ENCODE data around the gene SLFN11.
"Not testable (repeated sequence)": the region's sequence is repeated elsewhere in the genome, so short reads cannot be mapped to it uniquely, and the experiment has no call there.

SLFN11 gene

DNA sequence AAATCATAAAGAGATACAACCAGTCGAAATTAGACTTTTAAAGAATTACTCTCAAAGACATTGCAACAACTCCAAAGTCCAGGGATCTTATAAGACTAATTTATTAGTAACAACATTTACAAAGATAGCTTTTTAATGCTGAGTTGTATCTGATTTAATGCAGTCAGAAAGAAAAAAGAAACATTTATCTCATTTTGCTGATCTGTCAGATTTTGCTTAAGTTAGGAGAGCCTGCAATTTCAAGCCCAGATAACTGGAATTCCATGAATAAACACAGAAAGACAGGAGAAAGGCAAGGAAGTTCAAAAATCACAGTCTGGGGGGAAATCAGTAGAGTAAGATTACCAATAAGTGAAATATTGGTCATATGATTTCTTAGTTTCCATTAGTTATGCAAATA, 22.9 kb downstream of the SLFN11 start:
- DNase-seq = no peak

DNA sequence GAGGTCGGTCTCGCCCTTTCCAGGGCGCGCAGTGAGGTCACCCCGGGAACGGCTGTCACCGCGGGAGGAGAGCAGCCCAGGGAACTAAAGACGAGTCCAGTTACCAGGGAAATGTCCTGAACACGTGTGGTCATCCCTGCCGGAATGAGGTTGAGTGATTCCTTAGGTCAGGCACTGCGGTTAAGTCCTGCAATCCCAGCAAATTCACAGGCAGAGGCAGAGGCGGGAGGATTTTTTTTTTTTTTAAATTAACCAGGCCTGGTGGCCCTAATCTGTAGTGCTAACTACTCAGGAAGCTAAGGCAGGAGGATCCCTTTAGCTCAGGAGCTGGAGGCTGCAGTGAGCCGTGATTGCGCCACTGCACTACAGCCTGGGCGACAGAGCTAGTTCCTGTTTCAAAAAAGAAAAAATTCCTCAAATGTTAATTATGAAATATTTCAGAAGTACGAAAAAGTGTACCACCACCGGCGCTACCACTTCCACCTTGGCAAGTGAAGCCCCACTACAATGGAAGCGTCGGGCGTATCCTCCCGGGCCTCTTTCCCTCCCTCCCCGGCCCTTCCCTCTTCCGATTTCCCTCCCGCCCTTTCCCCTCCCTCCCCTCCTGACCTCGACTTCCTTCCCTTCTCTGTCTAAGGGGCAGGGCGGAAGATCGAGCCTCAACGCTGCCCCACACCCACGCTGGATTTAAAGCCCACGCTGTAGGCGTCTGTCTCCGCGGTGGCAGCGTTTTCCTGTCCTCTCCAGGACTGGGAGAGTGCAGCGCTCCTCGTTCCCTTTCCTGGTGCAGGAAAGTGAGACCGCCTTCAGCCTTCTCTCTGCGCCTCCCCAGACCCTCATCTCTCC, 27.3 kb downstream of the SLFN11 start:
- DNase-seq = peak; percentile 69

DNA sequence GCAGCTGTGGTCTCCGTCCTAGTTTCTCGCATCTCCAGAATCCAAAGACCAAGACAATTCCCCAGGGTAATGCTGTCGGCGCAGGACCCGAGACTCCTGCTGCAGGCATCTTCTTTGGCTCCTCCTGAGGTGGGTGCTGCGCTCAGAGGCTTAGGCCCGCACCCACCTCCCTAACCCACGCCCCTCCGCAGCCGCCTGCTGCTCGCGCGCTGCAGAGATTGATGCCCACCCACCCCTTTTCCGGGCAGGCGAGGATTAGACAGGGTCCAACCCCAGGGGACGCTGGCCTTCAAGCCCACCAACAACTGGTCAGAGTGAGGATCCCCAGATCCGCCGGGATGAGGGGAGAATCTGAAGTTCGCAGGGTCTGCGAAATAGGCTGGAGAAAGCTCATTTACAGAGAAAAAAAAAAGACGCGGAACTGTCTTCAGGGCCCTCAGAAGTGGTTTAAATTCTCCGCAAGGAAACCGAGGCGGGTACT, 27.9 kb downstream of the SLFN11 start:
- DNase-seq = no peak

DNA sequence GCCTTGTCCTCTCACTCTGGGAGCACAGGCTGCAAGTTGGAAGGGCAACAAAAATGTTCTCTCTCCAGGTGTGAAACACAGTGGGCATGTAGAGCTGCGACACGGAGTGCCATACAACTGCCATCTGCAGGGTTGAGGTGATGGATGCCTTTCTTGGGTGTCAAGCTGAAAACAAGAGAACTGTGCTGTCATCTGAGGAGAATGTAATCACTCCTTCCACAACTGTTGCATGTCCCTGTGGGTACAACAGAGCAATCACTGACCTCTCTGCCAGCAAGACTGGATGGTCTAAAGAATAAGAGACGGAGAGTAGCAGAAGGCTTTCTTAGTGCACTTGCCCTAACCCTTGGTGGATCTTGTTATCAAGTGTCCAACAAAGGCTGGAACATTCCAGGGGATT, 29.2 kb downstream of the SLFN11 start:
- DNase-seq = no peak

DNA sequence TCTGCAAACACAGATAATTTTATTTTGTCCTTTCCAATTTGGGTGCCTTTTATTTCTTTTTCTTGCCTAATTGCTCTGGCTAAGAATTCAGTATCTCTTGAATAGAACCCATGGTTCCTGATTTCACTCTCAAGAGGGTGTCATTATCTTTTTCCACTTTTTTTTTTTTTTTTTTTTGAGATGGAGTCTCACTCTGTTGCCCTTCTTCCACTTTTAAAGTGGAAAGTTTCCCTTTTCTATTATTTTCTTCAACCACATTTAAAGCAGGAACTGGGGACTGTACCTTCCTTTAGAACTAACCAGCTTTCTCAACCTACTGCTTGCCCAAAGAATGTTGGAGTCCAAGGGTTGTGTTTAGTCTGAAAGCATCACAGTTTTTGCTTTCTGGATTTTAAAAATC, 31.1 kb downstream of the SLFN11 start:
- no peak for DNase-seq

DNA sequence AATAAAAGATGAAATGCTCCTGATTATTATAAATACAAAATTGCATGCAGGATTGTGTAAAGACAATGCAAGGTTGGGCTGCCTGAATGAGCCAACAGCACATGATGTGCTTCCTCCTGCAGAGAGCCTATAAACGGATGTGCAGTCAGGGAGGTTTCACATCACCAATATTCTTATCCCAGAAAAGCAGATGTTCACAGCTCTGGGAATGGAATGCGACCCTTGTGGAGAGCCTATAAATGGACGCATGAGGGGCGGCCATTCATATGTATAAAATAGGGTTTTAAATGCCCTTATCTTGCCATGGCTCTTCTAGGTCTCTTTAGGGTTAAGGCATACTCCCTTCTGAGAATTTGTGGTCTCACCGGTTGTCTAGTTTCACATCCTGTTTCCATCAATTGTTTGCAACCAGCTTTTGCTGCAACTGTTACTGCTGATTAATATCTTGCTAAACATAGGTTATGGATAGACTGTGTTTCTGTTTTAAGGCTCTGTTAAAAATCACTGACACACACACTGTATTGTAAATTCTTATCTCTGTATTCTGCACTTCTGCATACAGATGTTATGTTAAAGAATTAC, 31.9 kb downstream of the SLFN11 start:
- no peak for DNase-seq

DNA sequence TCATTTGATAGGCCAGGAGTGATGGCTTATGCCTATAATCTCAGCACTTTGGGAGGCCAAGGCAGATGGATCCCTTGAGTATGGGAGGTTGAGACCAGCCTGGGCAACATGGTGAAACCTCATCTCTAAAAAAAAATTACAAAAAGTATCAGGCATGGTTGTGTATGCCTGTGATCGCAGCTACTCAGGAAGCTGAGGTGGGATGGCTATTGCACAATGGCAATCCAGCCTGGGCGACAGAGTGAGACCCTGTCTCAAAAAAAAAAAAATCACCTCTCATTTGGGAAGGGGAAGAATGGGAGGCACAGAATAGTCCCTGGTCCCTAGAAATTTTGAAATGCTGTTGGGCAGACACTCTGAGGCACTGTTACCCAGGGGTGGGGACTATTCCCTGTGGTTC, 35.2 kb downstream of the SLFN11 start:
- DNase-seq = no peak

DNA sequence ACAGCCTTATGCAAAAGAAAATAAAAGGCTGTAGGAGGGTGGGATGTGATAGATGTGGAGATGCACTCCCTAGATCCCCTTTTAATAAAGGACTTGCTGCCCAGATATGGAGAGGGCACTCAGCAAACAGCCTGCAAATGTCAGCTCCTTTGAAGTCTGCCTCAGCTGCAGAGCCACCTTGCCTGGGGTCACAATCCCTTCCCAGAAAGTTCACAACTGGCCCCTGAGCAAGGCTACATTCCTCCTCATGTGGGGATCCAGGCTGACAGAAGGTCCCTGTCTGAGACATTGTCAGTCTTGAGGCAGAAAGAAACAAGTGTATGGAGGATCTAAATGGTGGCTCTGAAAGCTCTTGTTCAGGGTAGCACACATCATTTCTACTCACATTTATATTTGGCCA, 36.1 kb downstream of the SLFN11 start:
- no peak for DNase-seq

DNA sequence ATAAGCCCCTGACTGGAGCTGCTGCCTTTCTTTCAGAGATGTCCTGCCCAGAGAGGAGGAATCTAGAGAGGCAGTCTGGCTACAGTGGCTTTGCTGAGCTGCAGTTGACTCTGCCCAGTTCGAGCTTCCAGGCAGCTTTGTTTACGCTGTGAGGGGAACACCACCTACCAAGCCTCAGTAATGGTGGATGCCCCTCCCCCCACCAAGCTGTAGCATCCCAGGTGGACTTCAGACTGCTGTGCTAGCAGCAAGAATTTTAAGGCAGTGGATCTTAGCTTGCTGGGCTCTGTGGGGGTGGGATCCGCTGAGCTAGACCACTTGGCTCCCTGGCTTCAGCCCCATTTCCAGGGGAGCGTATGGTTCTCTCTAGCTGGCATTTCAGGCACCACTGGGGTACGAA, 39.8 kb downstream of the SLFN11 start:
- not testable (repeated sequence) for DNase-seq

DNA sequence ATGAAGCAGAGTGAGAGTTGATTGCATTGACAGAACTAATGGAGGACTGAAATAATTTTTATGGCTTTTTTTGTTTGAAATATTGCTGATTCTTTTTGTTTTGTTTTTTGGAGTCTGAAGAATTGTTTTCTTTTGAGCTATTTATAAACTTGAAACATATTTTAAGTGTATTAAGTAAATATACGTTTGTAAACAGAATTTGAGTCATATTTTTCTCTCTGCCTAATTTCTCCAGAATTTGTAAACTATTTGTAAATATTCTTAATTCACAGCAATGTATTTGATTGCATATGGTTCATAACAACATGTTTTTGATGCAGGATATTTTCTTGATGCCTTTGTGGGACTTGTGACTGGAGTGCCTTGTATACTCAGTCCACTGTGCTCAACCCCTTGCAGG, 50.7 kb downstream of the SLFN11 start:
- no peak for DNase-seq

DNA sequence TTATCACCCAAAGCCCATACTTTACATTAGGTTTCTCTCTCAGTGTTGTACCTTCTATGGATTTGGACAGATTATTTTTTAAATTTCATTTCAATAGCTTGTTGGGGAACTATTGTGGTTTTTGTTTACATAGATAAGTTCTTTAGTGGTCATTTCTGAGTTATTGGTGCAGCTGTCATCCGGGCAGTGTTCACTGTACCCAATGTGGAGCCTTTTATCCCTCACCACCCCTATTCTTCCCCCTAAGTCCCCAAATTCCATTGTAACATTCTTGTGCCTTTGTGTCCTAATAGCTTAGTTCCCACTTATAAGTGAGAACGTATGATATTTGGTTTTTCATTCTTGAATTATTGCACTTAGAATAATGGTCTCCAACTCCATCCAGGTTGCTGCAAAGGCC, 57.5 kb downstream of the SLFN11 start:
- no peak for DNase-seq

DNA sequence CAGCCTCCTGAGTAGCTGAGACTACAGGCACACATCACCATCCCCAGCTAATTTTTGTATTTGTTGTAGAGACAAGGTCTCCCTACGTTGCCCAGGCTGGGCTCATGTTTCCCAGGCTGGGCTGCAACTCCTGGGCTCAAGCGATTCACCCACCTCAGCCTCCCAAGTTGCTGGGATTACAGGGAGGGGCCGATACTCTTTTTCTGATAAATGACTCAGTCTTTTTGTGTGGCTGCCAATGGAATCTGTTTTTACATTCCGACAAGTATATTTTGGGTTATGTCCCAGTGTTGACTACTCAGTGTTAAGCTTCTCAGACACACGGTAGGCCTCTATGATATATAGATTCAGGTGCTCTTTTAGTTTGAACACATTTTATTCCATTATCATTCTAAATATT, 58.1 kb downstream of the SLFN11 start:
- DNase-seq = peak; percentile 93

DNA sequence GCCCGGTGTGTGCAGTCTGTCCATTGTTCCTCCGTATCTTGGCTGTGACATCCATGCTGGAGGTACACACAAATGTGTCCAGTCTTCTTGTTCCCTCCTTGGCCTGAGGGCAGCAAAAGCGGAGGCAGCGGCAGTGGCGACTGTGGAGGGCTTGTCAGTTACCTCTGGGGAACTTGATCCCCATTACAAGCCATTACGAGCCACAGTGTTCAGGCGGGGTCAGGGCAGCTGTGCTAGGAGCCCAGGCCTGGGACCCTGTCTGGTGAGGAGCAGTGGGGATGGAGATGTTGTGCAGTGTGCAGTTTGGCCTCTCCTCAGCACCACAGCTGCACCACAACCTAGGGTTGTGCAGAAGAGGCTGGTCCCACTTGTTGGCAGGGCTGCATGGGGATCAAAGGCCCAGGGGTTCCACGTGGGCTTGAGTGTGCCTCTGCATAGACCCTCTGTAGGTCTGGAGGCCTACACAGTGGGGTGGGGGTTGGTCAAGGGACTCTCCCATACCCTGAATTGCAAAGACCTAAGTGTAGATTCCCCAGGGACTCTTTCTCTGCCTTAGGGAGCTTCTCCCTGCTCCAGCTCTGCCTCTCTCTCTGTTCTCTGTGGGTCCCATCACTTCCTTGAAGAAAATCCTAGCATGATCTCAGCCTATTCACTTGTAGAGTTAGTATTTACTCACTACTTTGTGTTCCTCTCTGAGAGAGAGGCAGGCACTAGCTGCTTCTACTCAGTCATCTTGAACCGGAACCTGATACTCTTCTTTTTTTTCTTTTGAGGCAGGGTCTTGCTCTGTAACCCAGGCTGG, 58.8 kb downstream of the SLFN11 start:
- no peak for DNase-seq

DNA sequence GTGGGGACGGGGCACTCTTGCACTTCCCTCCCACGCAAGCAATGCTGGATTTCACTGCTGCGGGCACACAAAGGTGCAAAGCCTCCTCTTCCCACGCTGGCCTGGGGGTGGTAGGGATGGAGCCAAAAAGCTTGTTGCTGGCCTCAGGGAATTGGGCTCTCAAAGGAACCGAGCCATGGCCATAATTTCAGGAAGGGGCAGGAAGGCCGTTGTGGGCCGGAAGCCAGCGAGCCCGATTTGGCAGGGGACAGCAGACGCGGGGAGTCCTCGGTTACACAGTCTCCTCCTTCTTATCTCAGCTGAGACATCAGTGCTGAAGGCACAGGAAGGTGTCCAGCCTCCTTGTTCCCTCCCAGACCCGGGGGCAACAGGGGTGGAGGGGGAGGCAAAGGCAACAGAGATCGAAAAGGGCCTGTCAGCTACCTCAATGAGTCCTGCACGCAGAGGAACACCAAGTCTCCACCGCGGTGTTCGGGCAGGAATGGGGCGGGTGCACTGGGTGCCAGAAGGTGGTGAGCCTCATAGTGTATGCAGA, 59.5 kb downstream of the SLFN11 start:
- no peak for DNase-seq

DNA sequence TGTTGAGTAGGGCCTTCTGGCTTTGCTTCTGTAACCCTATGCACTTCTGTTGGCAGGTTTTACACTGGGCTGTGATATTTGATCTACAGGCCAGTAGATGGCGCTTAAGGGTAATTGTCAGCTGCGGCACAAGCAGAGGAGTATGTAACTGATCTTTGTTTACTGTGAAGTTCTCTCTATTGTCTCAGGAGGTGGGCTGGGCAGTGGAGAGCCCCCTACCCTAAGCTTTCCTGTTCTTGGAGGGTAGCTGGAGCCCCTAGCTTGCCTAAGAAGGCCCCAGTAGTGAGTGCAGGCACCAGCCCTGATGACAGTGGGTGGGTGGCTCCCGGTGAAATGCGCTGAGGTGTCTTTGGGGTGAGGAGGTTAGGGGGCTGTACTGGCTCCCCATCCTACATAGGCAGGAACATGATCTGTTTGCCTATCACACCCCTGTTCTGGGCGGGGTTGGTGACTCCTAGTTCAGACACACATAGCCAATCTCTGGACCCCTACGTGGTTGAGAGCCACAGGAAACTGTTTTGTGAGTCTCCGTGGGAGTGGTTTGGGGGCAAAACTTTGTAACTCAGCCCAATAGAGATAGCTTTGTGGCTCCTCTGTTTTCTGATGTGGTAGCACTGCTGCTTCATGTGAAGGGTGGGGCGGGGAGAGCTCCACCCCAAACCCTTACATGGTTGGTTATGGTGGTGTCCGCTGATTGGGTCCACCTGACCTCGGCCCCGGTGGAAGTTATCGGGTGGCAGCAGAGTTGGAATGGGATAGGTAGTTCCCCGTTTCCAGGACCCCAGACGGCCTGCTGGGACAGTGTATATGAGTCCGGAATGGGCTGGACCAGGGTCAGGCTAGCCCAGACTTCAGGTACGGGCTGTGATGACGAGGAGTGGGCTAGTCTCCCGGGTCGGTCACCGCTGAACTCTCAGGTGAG, 60.4 kb downstream of the SLFN11 start:
- DNase-seq = peak; percentile 67

DNA sequence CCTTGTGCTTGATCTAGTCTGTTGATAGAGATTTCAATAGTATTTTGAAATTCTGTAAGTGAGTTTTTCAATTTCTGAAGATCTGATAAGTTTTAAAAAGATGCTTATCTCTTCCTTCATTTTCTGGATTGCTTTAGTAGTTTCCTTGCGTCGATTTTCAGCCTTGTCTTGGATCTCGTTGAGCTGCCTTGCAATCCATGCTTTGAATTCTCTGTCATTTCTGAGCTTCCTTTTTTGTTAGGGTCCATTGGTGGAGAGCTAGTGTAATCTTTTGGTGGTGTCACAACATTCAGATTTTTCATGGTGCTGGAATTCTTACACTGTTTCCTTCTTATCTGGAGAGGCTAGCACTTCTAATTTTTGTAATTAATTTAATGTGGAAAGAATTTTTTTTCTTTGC, 61.1 kb downstream of the SLFN11 start:
- no peak for DNase-seq

DNA sequence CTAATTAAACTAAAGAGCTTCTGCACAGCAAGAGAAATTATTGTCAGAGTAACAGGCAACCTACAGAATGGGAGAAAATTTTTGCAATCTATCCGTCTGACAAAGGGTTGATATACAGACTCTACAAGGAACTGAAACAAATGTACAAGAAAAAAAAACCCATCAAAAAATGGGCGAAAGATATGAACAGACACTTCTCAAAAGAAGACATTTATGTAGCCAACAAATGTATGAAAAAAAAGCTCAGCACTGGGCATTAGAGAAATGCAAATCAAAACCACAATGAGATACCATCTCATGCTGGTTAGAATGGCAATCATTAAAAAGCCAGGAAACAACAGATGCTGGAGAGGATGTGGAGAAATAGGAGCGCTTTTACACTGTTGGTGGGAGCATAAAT, 64.1 kb downstream of the SLFN11 start:
- not testable (repeated sequence) for DNase-seq

Measured in EL (cell line).